ENCODE data around the gene MAGI2.

Gene MAGI2

DNA sequence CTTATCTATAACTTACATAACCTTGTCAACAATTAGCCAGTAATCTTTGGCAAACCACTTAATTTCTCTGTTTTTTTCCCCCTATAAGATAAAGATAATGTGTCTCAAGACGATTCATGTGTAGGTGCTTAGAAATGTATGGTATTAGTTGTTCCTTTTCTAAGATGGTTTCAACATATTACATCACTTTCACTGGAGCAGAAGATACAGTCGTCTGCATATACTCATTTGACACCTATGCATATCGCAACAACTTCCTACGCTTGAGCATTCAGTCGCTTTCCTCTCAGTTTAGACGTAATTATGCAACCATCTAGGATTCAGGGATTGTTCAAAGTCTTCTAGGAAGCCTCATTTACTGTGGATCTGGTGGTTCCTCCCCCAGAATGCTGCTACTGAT lies 1258.2 kb downstream of the MAGI2 start:
- no peak for DNase-seq

DNA sequence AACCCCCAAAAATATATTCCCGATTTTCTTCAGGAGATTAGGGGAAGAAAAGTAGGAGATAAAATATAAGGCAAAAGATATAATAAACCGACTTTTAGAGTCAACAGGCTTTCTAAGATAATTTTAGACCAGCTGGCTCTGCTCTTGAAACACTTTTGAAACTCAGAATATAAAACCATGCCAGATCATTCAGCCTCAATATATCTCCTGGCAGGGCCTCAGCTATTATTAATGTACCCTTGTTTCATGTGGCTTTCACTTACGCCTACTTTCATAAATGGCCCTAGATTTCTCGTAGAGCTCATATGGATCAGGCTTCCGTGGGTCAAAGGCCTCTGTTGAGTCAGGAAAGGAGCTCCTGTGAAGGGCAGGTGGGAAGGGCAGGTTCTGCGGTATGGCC lies 1258.9 kb downstream of the MAGI2 start:
- no peak for DNase-seq

DNA sequence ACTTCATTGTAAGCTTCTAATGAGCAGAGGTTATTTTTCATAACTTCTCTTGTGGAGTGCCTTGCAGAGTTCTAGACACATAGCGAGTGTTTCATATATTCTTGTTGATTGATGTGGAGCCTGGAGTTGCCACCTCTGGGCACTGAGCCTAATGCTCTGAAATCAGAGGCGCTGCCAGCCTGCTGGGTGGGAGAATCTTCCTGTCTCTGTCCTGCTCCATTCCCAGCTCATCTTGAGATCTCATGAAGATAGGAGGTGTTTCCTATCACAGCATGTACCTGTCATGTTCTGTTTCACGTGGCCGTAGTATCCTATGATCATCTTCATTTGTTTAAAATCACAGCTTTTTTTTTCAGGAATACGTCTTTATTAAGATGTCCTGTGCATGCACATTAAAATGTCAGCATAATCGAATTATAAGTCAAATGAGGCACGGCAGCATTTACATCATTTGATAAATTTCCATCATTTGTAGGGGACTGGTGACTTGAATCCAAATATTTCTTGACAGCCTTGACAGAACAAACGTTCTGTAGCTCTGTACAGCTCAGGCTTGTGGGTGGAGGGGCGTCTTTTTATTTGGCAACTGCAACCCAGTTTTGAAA lies 1261.9 kb downstream of the MAGI2 start:
- DNase-seq: no peak

DNA sequence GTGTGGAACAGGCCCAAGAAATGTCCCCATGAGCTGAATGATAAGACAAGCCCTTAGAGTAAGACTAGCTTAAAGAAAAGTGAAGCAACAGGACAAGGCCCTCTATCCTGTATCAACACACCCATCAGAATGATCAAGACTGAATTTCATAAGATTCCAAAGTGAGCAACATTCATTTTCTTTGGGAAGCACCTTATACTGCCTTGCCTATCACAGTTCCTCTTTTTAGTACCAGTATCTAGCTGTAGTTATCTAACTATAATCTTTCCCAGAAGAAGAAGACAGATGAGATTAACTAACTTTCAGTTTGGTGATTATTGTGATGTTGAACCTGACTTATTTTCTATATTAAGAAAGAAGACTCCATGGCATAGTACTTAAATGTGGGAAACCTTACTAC lies 1263.7 kb downstream of the MAGI2 start:
- DNase-seq: no peak

DNA sequence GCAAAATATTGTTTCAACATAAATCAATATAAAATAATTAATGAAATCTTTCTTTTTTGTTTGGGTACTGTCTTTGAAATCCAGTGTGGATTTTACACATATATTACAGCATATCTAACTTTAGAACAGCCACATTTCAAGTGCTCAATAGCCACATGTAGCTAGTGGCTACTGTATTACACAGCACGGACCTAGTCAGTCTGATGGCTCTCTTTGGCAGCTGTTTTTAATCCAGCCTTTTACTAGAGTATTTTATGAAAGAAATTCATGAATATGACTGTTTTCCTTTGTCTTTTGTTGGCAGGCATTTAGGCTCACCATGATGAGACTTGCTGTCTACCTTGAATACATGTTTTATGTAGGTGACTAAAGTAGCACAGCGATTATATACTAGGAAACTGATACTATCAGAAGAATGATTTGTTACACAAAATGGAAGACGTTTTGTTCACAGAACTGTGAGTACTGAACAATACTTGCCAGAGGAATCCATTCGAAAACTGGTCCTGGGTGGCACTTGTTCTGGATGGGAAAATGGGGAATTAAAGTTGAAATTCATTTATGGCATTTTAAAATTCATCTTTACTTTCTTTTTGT lies 1268.2 kb downstream of the MAGI2 start:
- DNase-seq: no peak

DNA sequence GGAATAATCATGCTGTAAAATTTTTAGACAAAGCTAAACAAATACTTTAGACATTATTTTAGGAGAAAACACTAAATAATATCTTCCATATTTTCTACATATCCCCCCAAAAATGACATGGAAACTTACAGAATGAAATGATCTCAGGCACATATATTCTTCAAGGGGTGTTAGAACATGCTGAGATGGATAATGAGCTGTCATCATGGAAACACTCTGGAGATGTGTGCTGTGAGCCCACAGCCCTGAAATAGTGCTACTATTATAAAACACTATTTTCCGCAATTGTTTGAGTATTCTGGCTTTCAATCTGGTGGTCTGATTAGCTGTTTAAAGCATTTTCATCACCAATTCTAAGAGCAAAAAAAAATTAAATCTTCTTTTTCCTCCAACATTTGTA lies 1269.2 kb downstream of the MAGI2 start:
- no peak for DNase-seq

DNA sequence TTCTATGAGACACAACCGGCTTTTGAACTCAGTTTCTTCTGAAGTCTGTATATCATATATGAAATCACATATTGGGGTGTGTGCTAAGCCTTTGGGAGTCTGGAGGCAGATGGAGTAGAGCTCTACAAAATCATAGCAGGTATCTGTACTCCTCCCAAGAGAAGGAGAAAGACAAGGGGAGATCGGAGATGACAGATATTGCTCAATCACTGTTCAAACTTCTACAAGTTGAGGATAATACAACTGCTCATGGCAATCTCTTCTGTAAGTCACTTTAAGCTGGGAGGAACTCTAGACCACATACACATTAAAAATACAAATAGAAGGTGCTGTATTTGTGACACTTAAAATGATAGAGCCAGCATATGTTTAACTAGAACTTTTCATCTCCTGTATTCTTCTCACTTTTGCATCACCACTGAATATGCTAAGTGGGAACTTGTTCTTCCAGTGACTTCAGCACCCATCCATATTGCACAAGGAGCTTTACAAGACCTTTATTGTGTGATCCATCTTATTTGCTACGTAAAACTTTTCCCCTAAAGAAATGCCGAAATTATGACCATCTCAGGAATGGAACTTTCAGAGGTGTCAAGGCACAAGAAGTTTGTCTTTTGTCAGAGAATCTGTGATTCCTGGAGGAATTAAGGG lies 1273.5 kb downstream of the MAGI2 start:
- DNase-seq: no peak

DNA sequence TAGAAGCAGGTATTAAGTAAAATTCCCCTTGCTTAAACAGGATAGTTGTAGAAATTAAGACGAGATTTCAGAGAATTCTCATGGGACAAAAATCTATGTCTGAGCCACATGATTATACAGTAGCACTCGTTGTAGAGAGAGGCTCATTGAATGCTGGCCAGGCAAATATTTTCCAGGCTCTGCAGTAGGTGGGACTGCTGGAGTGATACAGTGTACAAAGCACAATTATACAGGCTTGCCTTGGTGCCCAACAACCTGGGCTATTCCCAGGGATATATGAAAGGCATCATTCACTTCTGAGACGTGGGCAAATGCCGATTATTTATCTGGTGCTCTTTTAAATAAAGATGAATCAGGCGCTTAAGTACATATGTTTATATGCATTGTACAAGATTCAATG lies 1274.3 kb downstream of the MAGI2 start:
- DNase-seq: no peak

DNA sequence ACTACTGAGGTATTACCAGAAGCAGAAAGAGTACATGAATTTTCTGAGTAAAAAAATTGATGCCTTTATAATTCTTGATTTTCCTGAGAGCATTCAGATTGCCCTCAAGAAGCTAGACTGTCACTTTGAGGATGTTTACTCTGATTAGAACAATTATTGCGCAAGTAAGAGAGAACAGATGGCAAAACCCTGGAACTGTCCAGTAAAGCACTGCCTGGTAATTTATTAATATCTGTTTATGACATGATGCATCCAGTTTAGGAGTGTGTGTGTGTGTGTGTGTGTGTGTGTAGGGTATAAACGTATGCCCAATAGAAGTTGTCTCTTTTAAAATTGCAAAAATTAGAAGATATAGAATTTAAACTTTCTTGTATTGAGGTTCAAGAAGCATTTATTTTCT lies 1275.1 kb downstream of the MAGI2 start:
- no peak for DNase-seq

DNA sequence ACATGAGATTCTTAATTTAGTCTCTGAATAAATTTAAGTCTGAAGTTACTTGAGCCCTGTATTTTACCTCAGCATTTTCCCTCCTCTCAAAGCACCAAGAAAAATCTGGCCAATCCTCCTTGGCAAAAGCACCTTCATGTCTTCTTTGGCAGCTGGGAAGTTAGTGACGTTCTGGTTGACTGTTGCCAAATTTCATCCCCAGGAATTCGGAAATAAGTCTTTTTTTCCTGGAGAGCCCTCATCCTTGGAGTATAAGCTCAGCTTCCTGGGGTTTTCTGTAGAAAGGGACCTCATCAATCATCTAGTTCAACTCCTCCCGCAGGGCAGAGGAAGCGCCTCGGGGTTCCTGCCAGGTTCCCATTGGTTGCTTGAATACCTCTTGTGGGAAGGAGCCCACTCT lies 1277.3 kb downstream of the MAGI2 start:
- DNase-seq: no peak

DNA sequence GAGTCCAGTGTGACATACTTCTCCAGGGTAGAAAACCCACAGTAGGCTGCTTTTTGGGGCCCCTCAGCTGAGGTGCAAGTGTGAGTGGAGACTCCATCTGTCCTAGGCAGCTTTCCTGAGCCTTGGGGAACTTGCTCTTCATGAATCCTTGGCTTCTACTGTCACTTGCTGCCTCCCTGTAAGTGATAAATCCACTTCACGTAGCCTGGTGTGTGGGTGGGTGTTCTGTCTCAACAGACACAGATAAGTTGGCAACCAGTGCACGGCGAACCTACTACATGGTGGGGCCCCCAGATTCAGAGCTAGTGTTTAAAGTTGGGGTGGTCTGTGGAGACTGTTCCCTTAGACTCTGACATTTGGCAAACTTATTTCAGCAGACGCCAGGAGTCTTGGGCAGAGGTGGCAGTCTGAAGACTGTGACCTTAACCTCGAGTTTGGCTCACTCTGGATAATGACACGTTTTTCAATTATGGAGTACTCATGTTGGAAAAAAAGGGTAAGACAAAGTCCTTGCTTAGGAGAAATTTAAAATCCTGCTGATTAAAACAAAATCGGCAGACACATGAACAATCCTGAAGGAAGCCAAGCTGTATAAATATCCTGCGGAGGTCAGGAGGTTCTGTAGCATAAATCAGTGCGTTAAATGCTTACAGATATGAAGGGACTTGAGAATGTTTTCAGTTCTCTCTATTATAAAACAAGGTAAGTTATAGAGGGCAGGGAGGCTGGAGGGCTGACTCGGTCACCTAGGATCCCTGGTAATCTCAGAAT lies 1278.0 kb downstream of the MAGI2 start:
- no peak for DNase-seq

DNA sequence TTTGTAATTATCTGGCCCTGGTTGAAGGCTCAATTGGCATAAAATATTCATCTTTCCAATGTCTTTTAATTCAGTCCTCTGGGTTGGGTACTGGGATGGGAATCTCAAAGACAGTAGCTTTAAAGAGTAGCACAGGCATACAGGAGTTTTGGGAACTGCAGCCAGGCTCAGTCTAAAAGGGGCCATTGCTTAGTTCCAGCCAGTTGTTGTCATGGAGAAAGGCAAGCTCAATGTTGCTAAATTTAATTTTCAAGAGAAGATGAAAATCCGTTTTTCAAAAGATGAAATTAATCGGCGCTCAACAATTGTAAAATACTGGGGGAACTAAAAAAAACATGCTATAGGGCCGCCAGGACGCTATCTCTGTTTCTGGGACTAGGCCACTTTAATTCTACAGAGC lies 1279.8 kb downstream of the MAGI2 start:
- no peak for DNase-seq

DNA sequence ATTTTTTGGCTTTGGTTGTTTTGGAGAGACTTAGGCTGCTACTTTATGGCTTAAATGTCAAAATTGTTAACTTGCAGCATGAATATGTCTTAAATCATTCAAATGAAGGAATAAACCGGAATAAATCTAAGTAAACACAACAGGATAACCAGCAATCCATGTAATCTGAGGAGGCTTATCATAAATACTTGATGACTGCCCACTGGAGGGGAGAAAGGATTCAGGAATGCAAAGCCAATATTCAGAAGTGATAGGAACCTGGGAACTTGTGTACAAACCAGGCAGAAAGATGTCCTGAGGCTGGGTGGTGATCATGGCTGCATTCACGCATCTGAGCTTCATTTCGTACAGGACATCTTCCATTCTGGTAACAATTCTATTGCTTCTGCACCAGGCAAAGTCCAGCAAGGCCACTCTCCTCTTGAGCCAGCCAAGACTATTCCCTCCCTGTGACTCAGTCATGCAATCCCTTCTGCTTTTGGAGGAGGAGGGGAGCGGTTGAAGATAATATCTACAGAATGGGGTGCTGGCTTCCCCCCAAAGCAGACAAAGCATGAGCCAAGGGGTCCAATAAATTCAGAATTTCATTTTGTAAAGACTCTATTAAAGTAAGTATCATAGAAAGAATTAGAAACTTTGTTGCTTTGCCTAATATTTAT lies 1280.4 kb downstream of the MAGI2 start:
- no peak for DNase-seq

DNA sequence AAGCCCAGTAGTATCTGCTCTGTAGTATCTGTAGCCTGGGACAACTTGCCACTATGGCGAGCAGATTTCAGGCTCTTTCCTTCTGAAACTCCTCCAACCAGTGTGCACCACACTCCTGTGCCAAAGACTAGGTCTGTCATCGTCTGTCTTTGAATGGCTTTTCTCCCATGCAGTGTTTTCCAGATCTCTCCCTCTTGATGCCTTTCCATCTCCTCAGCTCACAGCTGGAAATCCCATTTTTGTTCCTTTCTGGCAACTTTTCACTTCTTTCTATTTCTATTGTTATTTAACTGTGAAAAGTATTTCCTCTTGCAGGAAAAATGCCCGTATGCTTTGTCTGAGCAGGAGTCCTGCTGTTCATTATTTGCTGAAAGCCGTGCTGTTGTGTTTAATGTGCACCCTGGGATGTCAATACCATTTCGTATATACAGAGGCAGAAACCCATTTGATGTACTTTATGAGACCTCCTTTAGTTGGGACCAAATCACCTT lies 1281.2 kb downstream of the MAGI2 start:
- no peak for DNase-seq

DNA sequence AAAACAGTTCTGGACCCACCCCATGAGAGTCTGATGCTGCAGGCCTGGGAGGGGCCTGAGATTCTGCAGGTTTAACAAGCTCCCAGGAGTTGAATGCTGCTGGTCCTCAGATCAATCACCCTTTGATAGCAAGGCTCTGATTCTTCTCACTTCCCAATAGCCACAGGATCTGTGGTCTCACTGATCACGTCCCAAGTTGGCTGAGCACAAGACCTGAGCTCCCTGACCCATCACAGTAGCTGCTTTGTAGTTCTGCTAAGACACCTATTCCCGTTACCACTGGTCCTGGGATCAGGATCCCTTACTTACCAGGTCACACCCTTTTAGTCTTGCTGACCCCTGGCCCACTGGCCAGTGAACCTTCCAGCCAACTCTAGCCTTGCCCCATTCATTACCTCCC lies 1282.1 kb downstream of the MAGI2 start:
- DNase-seq: no peak

DNA sequence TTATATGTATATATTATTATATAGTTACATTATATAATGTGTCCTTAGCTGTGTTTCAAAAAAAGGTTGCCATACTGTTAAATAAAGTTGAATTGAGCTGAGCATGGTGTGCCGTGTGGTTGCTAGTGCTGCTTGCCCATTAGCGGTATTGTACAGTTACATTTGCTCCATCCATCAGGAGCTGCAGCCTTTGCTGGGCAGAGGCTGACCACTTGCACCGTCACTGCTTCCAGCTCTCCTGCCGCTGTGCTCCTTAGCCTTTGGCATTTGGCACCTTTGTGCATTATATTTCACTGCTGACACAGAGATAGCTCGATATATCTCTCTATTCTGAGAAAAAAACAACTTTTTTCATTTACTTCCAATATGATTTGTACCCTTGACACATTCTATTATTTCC lies 1282.7 kb downstream of the MAGI2 start:
- DNase-seq: no peak

DNA sequence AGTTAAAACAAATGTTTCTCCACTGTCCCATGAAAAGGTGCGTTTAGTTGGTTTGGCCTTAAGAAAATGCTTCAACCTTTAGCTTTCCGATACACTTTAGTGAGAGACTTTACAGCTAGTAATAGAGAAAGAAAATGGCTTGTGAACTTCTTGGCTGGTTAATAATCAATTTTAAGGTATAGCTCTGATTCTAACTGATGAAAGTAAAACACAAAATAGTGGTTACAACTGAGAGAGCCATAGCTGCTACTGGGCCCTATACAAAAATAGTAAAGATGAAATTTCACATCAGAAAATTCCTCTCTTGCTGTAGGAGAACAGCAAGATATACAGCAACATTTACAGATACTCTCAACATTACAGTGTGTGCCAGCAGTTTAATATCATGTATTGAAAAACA lies 1283.5 kb downstream of the MAGI2 start:
- DNase-seq: no peak

DNA sequence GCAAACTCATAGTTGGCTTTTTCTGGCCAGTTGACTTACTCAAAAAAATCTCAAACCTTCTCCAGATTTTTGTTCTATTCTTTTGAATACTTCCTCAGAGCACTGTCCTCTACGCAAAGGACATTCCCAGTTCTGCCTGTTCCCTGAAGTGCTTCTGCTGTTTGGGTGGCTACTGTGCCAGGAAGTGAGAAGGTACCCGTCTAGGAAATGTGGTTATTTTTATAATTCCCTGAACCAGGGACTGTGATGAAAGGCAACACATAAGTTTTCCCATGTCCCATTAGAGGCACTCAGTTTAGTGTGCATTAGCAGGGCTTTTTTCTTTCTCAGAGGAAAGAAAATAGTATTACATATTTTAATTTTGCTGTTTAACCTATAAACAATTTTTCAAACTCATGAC lies 1284.6 kb downstream of the MAGI2 start:
- DNase-seq: no peak

DNA sequence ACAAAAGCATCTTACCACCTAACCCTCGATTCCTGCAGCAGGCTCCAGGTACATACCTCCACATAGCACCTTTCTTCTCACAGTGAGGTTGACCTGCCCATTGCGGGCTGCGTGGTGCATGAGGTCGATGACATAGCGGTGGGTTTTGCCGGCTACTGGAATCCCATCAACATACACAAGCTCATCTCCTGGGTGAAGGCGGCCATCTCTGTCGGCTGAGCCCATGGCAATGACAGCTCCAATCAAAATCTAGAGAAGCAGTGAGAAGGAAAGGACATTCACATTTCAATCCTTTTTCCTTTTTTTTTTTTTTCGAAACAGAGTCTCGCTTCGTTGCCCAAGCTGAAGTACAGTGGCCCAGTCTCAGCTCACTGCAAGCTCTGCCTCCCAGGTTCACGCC lies 1285.6 kb downstream of the MAGI2 start:
- no peak for DNase-seq

DNA sequence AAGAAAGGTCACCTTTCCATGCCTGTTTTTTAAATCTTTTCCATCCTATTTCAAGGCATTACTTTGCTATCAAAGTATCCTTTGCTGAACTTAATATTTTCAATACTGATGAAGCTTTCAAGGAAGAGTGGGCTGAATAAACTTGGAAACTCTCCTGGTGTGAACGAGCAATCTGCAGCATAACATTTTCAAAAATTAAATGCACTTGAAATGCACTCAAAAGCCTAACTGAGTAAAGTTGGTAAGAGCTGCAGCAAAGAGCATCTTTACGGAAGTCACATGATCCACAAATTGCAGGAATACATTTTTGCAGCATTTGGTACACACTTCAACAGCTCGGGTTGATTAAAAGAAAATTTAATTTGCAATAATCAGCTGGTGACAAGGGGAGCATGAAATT lies 1287.6 kb downstream of the MAGI2 start:
- no peak for DNase-seq

DNA sequence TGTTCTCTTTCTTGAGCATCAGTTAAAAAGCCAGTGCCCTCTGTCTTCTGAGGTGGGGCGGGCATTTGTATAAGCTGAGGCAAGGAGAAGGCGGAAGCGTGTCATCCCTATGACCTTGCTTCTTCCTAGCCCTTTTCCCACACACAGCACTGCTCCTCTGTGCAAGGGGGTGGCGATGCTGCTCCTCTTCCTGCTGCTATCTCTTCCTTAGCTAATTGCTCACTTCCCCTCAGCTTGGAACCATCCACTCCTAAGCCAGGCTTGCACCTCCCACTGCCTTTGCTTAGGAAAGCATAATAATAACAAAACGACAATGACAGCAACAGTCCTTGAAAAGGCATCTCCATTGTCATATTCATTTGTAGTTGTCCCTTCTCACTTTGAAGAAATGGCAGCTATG lies 1288.0 kb downstream of the MAGI2 start:
- no peak for DNase-seq

DNA sequence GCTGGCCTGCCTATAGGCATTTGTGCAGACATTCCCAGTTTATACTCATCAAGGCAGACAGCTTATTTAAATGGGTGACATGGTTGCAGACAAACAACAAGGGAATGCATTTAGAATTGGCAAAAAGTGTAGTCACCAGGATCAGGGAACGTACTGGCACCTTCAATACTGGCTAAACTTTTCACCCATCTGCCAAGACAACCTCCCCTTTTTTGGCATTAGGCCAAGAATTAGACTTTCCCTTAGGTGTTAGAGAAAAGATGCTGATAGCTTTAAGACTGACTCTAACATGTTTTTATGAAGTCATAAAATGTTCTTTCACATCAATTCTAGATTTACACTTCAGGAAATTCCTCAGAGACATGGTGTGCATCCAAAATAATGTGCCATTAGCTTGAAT lies 1289.0 kb downstream of the MAGI2 start:
- no peak for DNase-seq

DNA sequence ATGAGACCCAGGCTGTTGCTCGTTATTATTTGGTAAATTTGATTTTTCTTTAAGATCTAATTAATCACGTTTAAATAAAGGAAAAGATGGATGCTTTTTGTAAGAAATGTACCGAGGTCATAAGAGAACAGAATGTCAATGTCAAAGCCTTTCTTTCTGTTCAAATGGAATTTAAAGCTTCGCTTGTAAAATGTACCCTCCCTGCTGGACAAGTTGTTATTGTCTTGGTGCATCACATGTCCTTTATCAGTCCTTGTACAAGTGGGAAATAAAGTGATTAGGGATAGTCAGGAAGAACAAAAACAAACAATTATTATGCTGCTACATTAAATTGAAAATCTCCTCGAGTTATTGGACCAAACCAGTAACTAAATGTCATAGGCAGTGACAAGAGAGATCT lies 1291.7 kb downstream of the MAGI2 start:
- no peak for DNase-seq

Data from CD4-positive, alpha-beta T cell treated with Interferon alpha-2 for 1 hour (primary cell).